Nephron (organoid): ENCODE results near the gene RPS13.
"Not testable (repeated sequence)": the region's sequence is repeated elsewhere in the genome, so short reads cannot be mapped to it uniquely, and the experiment has no call there.

ENCODE experiments used
- H3K27ac Mint-ChIP-seq, 3 experiments: 2 replicates each; pipeline ENCODE4 v1.8.0; 2020; ENCODE audit warnings: mixed read lengths in 3 of 3, mild to moderate bottlenecking in 2 of 3, moderate library complexity in 1 of 3
- H3K27me3 Mint-ChIP-seq: 2 replicates; pipeline ENCODE4 v1.8.0; 2021; ENCODE audit warnings: low read depth, mild to moderate bottlenecking, moderate library complexity, mixed read lengths
- H3K36me3 Mint-ChIP-seq: 2 replicates; pipeline ENCODE4 v1.8.0; 2020; ENCODE audit warnings: low read depth, mixed read lengths
- H3K4me1 Mint-ChIP-seq: 2 replicates; pipeline ENCODE4 v1.8.0; 2020; ENCODE audit warnings: mixed read lengths
- H3K4me3 Mint-ChIP-seq, 3 experiments: 2 replicates each; pipeline ENCODE4 v1.8.0; 2020; ENCODE audit warnings: mild to moderate bottlenecking in 3 of 3, mixed read lengths in 3 of 3, moderate library complexity in 2 of 3
- H3K9me3 Mint-ChIP-seq: 2 replicates; pipeline ENCODE4 v1.8.0; 2020; ENCODE audit warnings: mixed read lengths
- CTCF ChIP-seq, 3 experiments: fragments of 200-600 bp; sonication (generic); IDR thresholded peaks; one replicate each; pipeline ENCODE4 v1.5.0; 2021; ENCODE audit warnings: antibody characterized with exemption in 3 of 3; ENCODE audit not compliant: unreplicated experiment in 3 of 3

The RPS13 gene

GRCh38 chr11:17077520-17078401 lies at the start of gene RPS13:
Gene RPS13 (minus strand): TSS chr11:17077667. CDS start chr11:17077641, 26 bp downstream.
- H3K4me1 Mint-ChIP-seq: peaks cover 18% of the 10 kb centered on the region

GRCh38 chr11:17121981-17122380 lies 44.5 kb upstream of the RPS13 start:
- Mint-ChIP-seq H3K4me3 (no peak overlapping the region), H3K9me3 (no peaks in the 10 kb centered on the region), H3K36me3 (peaks cover 55% of the 10 kb centered on the region), H3K27ac (no peak overlapping the region), H3K4me1 (no peaks in the 10 kb centered on the region), H3K27me3 (no peaks in the 10 kb centered on the region)
- TF ChIP-seq CTCF (IDR thresholded peaks at IDR 0.05; ENCODE audit: unreplicated experiment in 3 of 3): no peak

More at GRCh38 chr11:17077520-17078401, at the start of gene RPS13:
- H3K4me3 Mint-ChIP-seq: peak within 1 kb of the TSS; percentile 98 to 99 (median 98)
- TF ChIP-seq CTCF (IDR thresholded peaks at IDR 0.05; ENCODE audit: unreplicated experiment in 3 of 3): no peak
- H3K36me3 Mint-ChIP-seq: peaks cover 27% of the 10 kb centered on the region
- no peaks in the 10 kb centered on the region for H3K27me3 Mint-ChIP-seq
- peak within 1 kb of the TSS; percentile 87 to 98 (median 91) for H3K27ac Mint-ChIP-seq
- H3K9me3 Mint-ChIP-seq: no peaks in the 10 kb centered on the region

GRCh38 chr11:17117262-17117661 lies 39.8 kb upstream of the RPS13 start:
- peaks cover 55% of the 10 kb centered on the region for H3K36me3 Mint-ChIP-seq
- H3K27me3 Mint-ChIP-seq: no peaks in the 10 kb centered on the region
- H3K4me3 Mint-ChIP-seq: no peak overlapping the region
- H3K9me3 Mint-ChIP-seq: no peaks in the 10 kb centered on the region
- no peaks in the 10 kb centered on the region for H3K4me1 Mint-ChIP-seq
- no peak overlapping the region for H3K27ac Mint-ChIP-seq
- TF ChIP-seq CTCF (IDR thresholded peaks at IDR 0.05; ENCODE audit: unreplicated experiment in 3 of 3): no peak

- no peak overlapping the region for H3K4me3 Mint-ChIP-seq
- H3K27ac Mint-ChIP-seq: no peak overlapping the region
- TF ChIP-seq CTCF (IDR thresholded peaks at IDR 0.05; ENCODE audit: unreplicated experiment in 3 of 3): no peak
- H3K36me3 Mint-ChIP-seq: peaks cover 47% of the 10 kb centered on the region
- H3K9me3 Mint-ChIP-seq: no peaks in the 10 kb centered on the region
- no peaks in the 10 kb centered on the region for H3K27me3 Mint-ChIP-seq
- H3K4me1 Mint-ChIP-seq: no peaks in the 10 kb centered on the region
These were observed 38.6 kb upstream of the RPS13 start for GRCh38 chr11:17116117-17116516.

GRCh38 chr11:17107745-17108144 lies 30.3 kb upstream of the RPS13 start:
- H3K36me3 Mint-ChIP-seq: peaks cover 44% of the 10 kb centered on the region
- not testable (repeated sequence) for H3K27ac Mint-ChIP-seq, H3K4me1 Mint-ChIP-seq, H3K9me3 Mint-ChIP-seq, H3K27me3 Mint-ChIP-seq, H3K4me3 Mint-ChIP-seq
- TF ChIP-seq CTCF (IDR thresholded peaks at IDR 0.05; ENCODE audit: unreplicated experiment in 3 of 3): peak; percentile 30 to 50 (median 40)

- H3K4me1 Mint-ChIP-seq, H3K9me3 Mint-ChIP-seq, H3K27ac Mint-ChIP-seq, H3K4me3 Mint-ChIP-seq, H3K27me3 Mint-ChIP-seq: not testable (repeated sequence)
- peaks cover 48% of the 10 kb centered on the region for H3K36me3 Mint-ChIP-seq
These were observed 28.1 kb upstream of the RPS13 start for GRCh38 chr11:17105404-17106040.
